Breast epithelium (tissue), 3 donors: Measurements from ENCODE around the gene CTXN1.
"Not testable (repeated sequence)": the region's sequence is repeated elsewhere in the genome, so short reads cannot be mapped to it uniquely, and the experiment has no call there.

Source experiments
- CTCF ChIP-seq, 3 donors: fragments of 450-650 bp; IDR thresholded peaks; one replicate each; pipeline ENCODE4 v1.5.1; 2016 to 2017; ENCODE audit warnings: antibody characterized with exemption in 3 of 3, mild to moderate bottlenecking in 3 of 3, moderate library complexity in 3 of 3
- POLR2A ChIP-seq: fragments of 450-650 bp; IDR thresholded peaks from one replicate; pipeline ENCODE4 v1.6.1; 2016; ENCODE audit warnings: antibody characterized with exemption, mild to moderate bottlenecking, moderate library complexity
- POLR2AphosphoS5 ChIP-seq, 3 donors: sonication (generic); formaldehyde crosslinking; IDR thresholded peaks; one replicate each; pipeline ENCODE4 v1.6.1; 2017; ENCODE audit warnings: antibody characterized with exemption in 3 of 3

DNA sequence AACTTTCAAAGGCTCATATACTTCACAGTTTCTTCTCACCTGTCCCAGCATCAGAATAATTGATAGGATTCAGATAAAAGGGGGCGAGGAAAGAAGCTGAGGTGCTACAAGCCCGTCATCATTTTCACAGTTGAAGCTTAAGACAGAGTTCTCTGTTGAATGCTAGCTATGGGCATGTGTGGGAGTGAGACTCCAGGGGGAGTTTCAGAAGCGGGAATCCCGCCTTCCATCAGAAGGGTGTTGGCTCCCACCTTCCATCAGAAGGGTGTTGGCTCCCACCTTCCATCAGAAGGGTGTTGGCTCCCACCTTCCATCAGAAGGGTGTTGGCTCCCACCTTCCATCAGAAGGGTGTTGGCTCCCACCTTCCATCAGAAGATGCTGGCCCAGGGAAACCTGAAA, 35.1 kb upstream of the CTXN1 start:
- TF ChIP-seq CTCF (IDR thresholded peaks at IDR 0.05); POLR2AphosphoS5 (IDR thresholded peaks at IDR 0.05); POLR2A: not testable (repeated sequence)
